Keratinocyte (primary cell): ENCODE results near the gene CDRT15L2.
"Not testable (repeated sequence)": the region's sequence is repeated elsewhere in the genome, so short reads cannot be mapped to it uniquely, and the experiment has no call there.

ENCODE experiments used
- CTCF ChIP-seq, 3 experiments: IDR thresholded peaks in 1 of 3; conservative IDR thresholded peaks in 1 of 3; optimal IDR thresholded peaks in 1 of 3; 2 replicates in 2 of 3; 3 replicates in 1 of 3; pipeline versions ENCODE3 to v1.5.1; 2011; ENCODE audit warnings: low read length in 3 of 3, mild to moderate bottlenecking in 3 of 3, moderate library complexity in 2 of 3, control low read depth in 1 of 3, inconsistent platforms in 1 of 3; ENCODE audit not compliant: insufficient read depth in 2 of 3; ENCODE audit errors: extremely low read depth in 1 of 3
- EZH2 ChIP-seq: IDR thresholded peaks from one replicate; pipeline ENCODE4 v1.6.1; 2012; ENCODE audit warnings: inconsistent platforms, mild to moderate bottlenecking, low read length, moderate library complexity

- not testable (repeated sequence) for TF ChIP-seq EZH2; CTCF (optimal IDR thresholded peaks at IDR 0.05 in 1 of 3, IDR thresholded peaks at IDR 0.05 in 1 of 3, conservative IDR thresholded peaks at IDR 0.05 in 1 of 3; ENCODE audit: extremely low read depth in 1 of 3, insufficient read depth in 2 of 3, low read length in 3 of 3)
These were observed 26.6 kb upstream of the CDRT15L2 start for GRCh38 chr17:20552920-20553319.
